ENCODE data around the gene MBOAT1.
"Not testable (repeated sequence)": the region's sequence is repeated elsewhere in the genome, so short reads cannot be mapped to it uniquely, and the experiment has no call there.

Gene MBOAT1

GRCh38 chr6:20202324-20202658 is 10.0 kb downstream of the MBOAT1 start:
- DNase-seq = no peak

- DNase-seq = no peak
These were observed 11.3 kb downstream of the MBOAT1 start for GRCh38 chr6:20200761-20201630.

GRCh38 chr6:20198775-20199174 is 13.5 kb downstream of the MBOAT1 start:
- no peak for DNase-seq

GRCh38 chr6:20198156-20198774 is 14.0 kb downstream of the MBOAT1 start:
- DNase-seq = no peak

- DNase-seq = no peak
These were observed 15.0 kb downstream of the MBOAT1 start for GRCh38 chr6:20197251-20197650.

- no peak for DNase-seq
These were observed 19.6 kb downstream of the MBOAT1 start for GRCh38 chr6:20192625-20193024.

GRCh38 chr6:20191992-20192391 is 20.3 kb downstream of the MBOAT1 start:
- DNase-seq = no peak

- no peak for DNase-seq
These were observed 23.6 kb downstream of the MBOAT1 start for GRCh38 chr6:20188630-20189075.

GRCh38 chr6:20186981-20187380 is 25.3 kb downstream of the MBOAT1 start:
- no peak for DNase-seq

- no peak for DNase-seq
These were observed 28.6 kb downstream of the MBOAT1 start for GRCh38 chr6:20183706-20184105.

GRCh38 chr6:20182926-20183521 is 29.2 kb downstream of the MBOAT1 start:
- DNase-seq = no peak

GRCh38 chr6:20182069-20182468 is 30.2 kb downstream of the MBOAT1 start:
- DNase-seq = no peak

- DNase-seq = no peak
These were observed 31.3 kb downstream of the MBOAT1 start for GRCh38 chr6:20180935-20181334.

GRCh38 chr6:20179287-20180045 is 32.8 kb downstream of the MBOAT1 start:
- not testable (repeated sequence) for DNase-seq

- DNase-seq = no peak
These were observed 33.9 kb downstream of the MBOAT1 start for GRCh38 chr6:20178327-20178726.

- no peak for DNase-seq
These were observed 36.4 kb downstream of the MBOAT1 start for GRCh38 chr6:20175810-20176410.

- DNase-seq = peak; percentile 14
These were observed 38.2 kb downstream of the MBOAT1 start for GRCh38 chr6:20173833-20174792.

GRCh38 chr6:20172842-20173456 is 39.3 kb downstream of the MBOAT1 start:
- DNase-seq = no peak

GRCh38 chr6:20170455-20171148 is 41.7 kb downstream of the MBOAT1 start:
- no peak for DNase-seq

- DNase-seq = no peak
These were observed 42.5 kb downstream of the MBOAT1 start for GRCh38 chr6:20169786-20170185.
